HCT116 (cell line): ENCODE data around the gene CEP72. TPM values are rescaled to one million over a fixed set of nuclear protein-coding genes. Genes with fewer than 3 reads are reported as not detected.

ENCODE experiments used
- ATAC-seq: fragments of 200-7000 bp; cut with Tn5 transposase; 2 replicates; pipeline ENCODE4 v1.9.1; 2020; ENCODE audit warnings: mild to moderate bottlenecking, moderate library complexity
- BruUV-seq: library from RNA; stranded (reverse); fragments of 400-500 nt; replicated peaks from 2 replicates; lab custom pipeline; 2021; lab: Mats Ljungman, UMichigan
- CTCF ChIA-PET: fragments of 300-600 bp; sonication (Branson Sonifier 250); formaldehyde crosslinking; loops from one replicate; lab custom pipeline; 2021; ENCODE audit warnings: antibody characterized with exemption; lab: Charles Lee
- POLR2A ChIA-PET: fragments of 300-600, 350-600 bp; sonication (Branson Sonifier 250); formaldehyde crosslinking; loops from one replicate; lab custom pipeline; 2021; ENCODE audit warnings: antibody characterized with exemption; lab: Charles Lee
- RAD21 ChIA-PET, 2 experiments: fragments of 300-600 bp; sonication (Branson Sonifier 250); formaldehyde crosslinking; loops; one replicate each; lab custom pipeline; 2023; ENCODE audit warnings: low total read pairs in 2 of 2; ENCODE audit not compliant: uncharacterized antibody in 2 of 2, unreplicated experiment in 2 of 2, low non-redundant PET in 1 of 2; lab: Charles Lee
- DNase-seq: peaks from one replicate; pipeline ENCODE4 v3.0.0-alpha.2; 2010; ENCODE audit warnings: low read depth, low spot score
- H2AFZ ChIP-seq: fragments of 200-600 bp; shearing (Covaris generic), sonication (generic); 2 replicates; pipeline ENCODE4 v1.6.1; 2017; ENCODE audit warnings: low read depth, mixed run types, mixed read lengths, antibody characterized with exemption, low read length; ENCODE audit not compliant: poor library complexity, severe bottlenecking
- H3K27ac ChIP-seq: 2 replicates; pipeline ENCODE4 v1.5.1; 2012; ENCODE audit warnings: low read depth, low read length
- H3K27me3 ChIP-seq: fragments of 200-600 bp; sonication (generic); 2 replicates; pipeline ENCODE4 v1.6.1; 2016; ENCODE audit warnings: mixed run types, low read length, mixed read lengths; ENCODE audit not compliant: insufficient read depth
- H3K36me3 ChIP-seq, 2 experiments: fragments of 200-500 bp in 1 of 2; fragments of 200-600 bp in 1 of 2; sonication (Bioruptor generic) in 1 of 2; sonication (generic) in 1 of 2; 2 replicates each; pipeline versions ENCODE4 v1.5.1 to v1.6.1; 2014 to 2016; ENCODE audit warnings: low read length in 2 of 2, inconsistent platforms in 1 of 2, mixed read lengths in 1 of 2, mixed run types in 1 of 2; ENCODE audit not compliant: insufficient read depth in 2 of 2, control insufficient read depth in 1 of 2
- H3K4me1 ChIP-seq, 2 experiments: fragments of 200-600 bp in 1 of 2; sonication (generic) in 1 of 2; 2 replicates each; pipeline versions ENCODE4 v1.5.1 to v1.6.1; 2012 to 2017; ENCODE audit warnings: low read length in 2 of 2, inconsistent platforms in 1 of 2, mild to moderate bottlenecking in 1 of 2, mixed read lengths in 1 of 2, mixed run types in 1 of 2, moderate library complexity in 1 of 2; ENCODE audit not compliant: insufficient read depth in 2 of 2, control insufficient read depth in 1 of 2
- H3K4me2 ChIP-seq: fragments of 200-600 bp; sonication (generic); 2 replicates; pipeline ENCODE4 v1.6.1; 2017; ENCODE audit warnings: mixed run types, low read length, mixed read lengths
- H3K4me3 ChIP-seq, 2 experiments: fragments of 200-600 bp in 1 of 2; sonication (generic) in 1 of 2; replicated peaks in 1 of 2; 2 replicates each; pipeline ENCODE4 v1.5.1; 2011 to 2016; ENCODE audit warnings: low read length in 2 of 2, control low read depth in 1 of 2, low read depth in 1 of 2, mild to moderate bottlenecking in 1 of 2, mixed read lengths in 1 of 2, mixed run types in 1 of 2
- H3K79me2 ChIP-seq: fragments of 200-600 bp; sonication (generic); 2 replicates; pipeline ENCODE4 v1.6.1; 2017; ENCODE audit warnings: mild to moderate bottlenecking, mixed run types, low read length, moderate library complexity, mixed read lengths; ENCODE audit not compliant: insufficient read depth
- H3K9ac ChIP-seq: fragments of 200-600 bp; sonication (generic); 2 replicates; pipeline ENCODE4 v1.6.1; 2016; ENCODE audit warnings: low read length, mixed read lengths
- H3K9me2 ChIP-seq: fragments of 200-600 bp; sonication (generic), shearing (Covaris generic); 2 replicates; pipeline ENCODE4 v1.6.1; 2017; ENCODE audit warnings: mixed run types, mild to moderate bottlenecking, moderate library complexity; ENCODE audit not compliant: insufficient read depth
- H3K9me3 ChIP-seq, 2 experiments: fragments of 200-500 bp in 1 of 2; fragments of 200-600 bp in 1 of 2; sonication (Bioruptor generic) in 1 of 2; sonication (generic) in 1 of 2; 2 replicates each; pipeline ENCODE4 v1.6.1; 2014 to 2017; ENCODE audit warnings: low read length in 2 of 2, mixed read lengths in 2 of 2, inconsistent platforms in 1 of 2, low read depth in 1 of 2, mild to moderate bottlenecking in 1 of 2, mixed run types in 1 of 2, moderate library complexity in 1 of 2; ENCODE audit not compliant: control insufficient read depth in 1 of 2, insufficient read depth in 1 of 2
- H4K20me1 ChIP-seq: fragments of 200-600 bp; sonication (generic), shearing (Covaris generic); 2 replicates; pipeline ENCODE4 v1.6.1; 2017; ENCODE audit warnings: mixed run types, mild to moderate bottlenecking, moderate library complexity; ENCODE audit not compliant: insufficient read depth
- CBX3 ChIP-seq: IDR thresholded peaks from 2 replicates; pipeline ENCODE4 v1.6.1; 2012; ENCODE audit warnings: low read depth
- CEBPB ChIP-seq: IDR thresholded peaks from 2 replicates; pipeline ENCODE4 v1.6.1; 2012; ENCODE audit warnings: low read depth
- CTCF ChIP-seq, 3 experiments: fragments of 200-600 bp in 1 of 3; sonication (generic) in 1 of 3; IDR thresholded peaks in 2 of 3; conservative IDR thresholded peaks in 1 of 3; 2 replicates each; pipeline ENCODE4 v1.5.1; 2012 to 2017; ENCODE audit warnings: low read depth in 2 of 3, low read length in 2 of 3, antibody characterized with exemption in 1 of 3, borderline replicate concordance in 1 of 3, control low read depth in 1 of 3, mild to moderate bottlenecking in 1 of 3, mixed read lengths in 1 of 3, mixed run types in 1 of 3, moderate library complexity in 1 of 3; ENCODE audit not compliant: insufficient read depth in 1 of 3
- EGR1 ChIP-seq: IDR thresholded peaks from 2 replicates; pipeline ENCODE4 v1.6.1; 2012; ENCODE audit warnings: low read depth
- ELF1 ChIP-seq: IDR thresholded peaks from 2 replicates; pipeline ENCODE4 v1.6.1; 2012; ENCODE audit warnings: low read depth, borderline replicate concordance
- EZH2phosphoT487 ChIP-seq: fragments of 200-600 bp; IDR thresholded peaks from 2 replicates; pipeline ENCODE4 v1.6.1; 2018; ENCODE audit warnings: antibody characterized with exemption, borderline replicate concordance
- FOSL1 ChIP-seq: IDR thresholded peaks from 2 replicates; pipeline ENCODE4 v1.6.1; 2012; ENCODE audit warnings: low read depth
- JUND ChIP-seq: IDR thresholded peaks from 2 replicates; pipeline ENCODE4 v1.6.1; 2012
- MAX ChIP-seq: IDR thresholded peaks from 2 replicates; pipeline ENCODE4 v1.6.1; 2012
- POLR2A ChIP-seq: IDR thresholded peaks from 2 replicates; pipeline ENCODE4 v1.7.0; 2011; ENCODE audit warnings: borderline replicate concordance; ENCODE audit not compliant: insufficient read depth, insufficient read length; ENCODE audit errors: extremely low read depth
- POLR2AphosphoS5 ChIP-seq: IDR thresholded peaks from 2 replicates; pipeline ENCODE4 v1.6.1; 2011; ENCODE audit warnings: mild to moderate bottlenecking, low read depth, low read length, moderate library complexity
- RAD21 ChIP-seq: IDR thresholded peaks from 2 replicates; pipeline ENCODE4 v1.6.1; 2012; ENCODE audit warnings: low read depth, mild to moderate bottlenecking
- SIN3A ChIP-seq: IDR thresholded peaks from 2 replicates; pipeline ENCODE4 v1.6.1; 2012; ENCODE audit warnings: low read depth
- SRF ChIP-seq: IDR thresholded peaks from 2 replicates; pipeline ENCODE4 v1.6.1; 2012; ENCODE audit warnings: low read depth
- TCF7L2 ChIP-seq: IDR thresholded peaks from 2 replicates; pipeline ENCODE4 v1.7.0; 2011; ENCODE audit warnings: borderline replicate concordance, inconsistent platforms; ENCODE audit not compliant: insufficient read depth, insufficient read length; ENCODE audit errors: extremely low read depth
- YY1 ChIP-seq: IDR thresholded peaks from 2 replicates; pipeline ENCODE4 v1.6.1; 2011; ENCODE audit warnings: low read length, low read depth, moderate library complexity, mild to moderate bottlenecking; ENCODE audit not compliant: insufficient replicate concordance; ENCODE audit errors: extremely low read depth
- ZFX ChIP-seq: fragments of 450-650 bp; IDR thresholded peaks from 2 replicates; pipeline ENCODE4 v1.6.1; 2017
- ZNF274 ChIP-seq: fragments of 200-500 bp; sonication (Bioruptor generic); IDR thresholded peaks from 2 replicates; pipeline ENCODE4 v1.6.1; 2014; ENCODE audit warnings: mild to moderate bottlenecking, low read depth, low read length, inconsistent platforms
- intact Hi-C: fragments of 100-400 bp; cut with micrococcal nuclease; formaldehyde crosslinking; loops from 2 replicates; pipeline ENCODE4 v1.10.0; 2022
- total RNA-seq: library from RNA; stranded (reverse); gene quantifications from one replicate; pipeline ENCODE4 v1.2.1, GENCODE V29; 2021; ENCODE audit not compliant: unreplicated experiment
- TF ChIP-seq, protein P1 (sequence below): IDR thresholded peaks from 2 replicates; pipeline ENCODE4 v1.6.1; 2012

Gene CEP72
- total RNA-seq, 1 experiment from 2014 or later: 25.6 TPM

GRCh38 chr5:624118-624950, 12.2 kb downstream of the CEP72 start:
- Histone ChIP-seq H3K79me2 (peaks cover 31% of the 10 kb centered on the region), H3K27me3 (no peaks in the 10 kb centered on the region), H3K4me3 (no peak overlapping the region), H3K9me2 (no peaks in the 10 kb centered on the region), H4K20me1 (no peaks in the 10 kb centered on the region), H3K27ac (no peak overlapping the region), H3K9ac (no peak overlapping the region), H3K4me1 (no peaks in the 10 kb centered on the region), H3K36me3 (peaks cover 25 to 53% of the 10 kb centered on the region in 2 experiments; a peak in 3 of 4 replicates), H3K9me3 (no peaks in the 10 kb centered on the region), H3K4me2 (no peak overlapping the region), H2AFZ (no peak overlapping the region)
- intact Hi-C loops: no loop called here
- DNase-seq (no peak), ATAC-seq (no peak)
- BruUV-seq: no TSS peak
- RAD21 ChIA-PET: no interaction called here
- TF ChIP-seq CEBPB: no peak
- no peak for TF ChIP-seq FOSL1
- TF ChIP-seq POLR2AphosphoS5: no peak
- no peak for TF ChIP-seq POLR2A
- TF ChIP-seq MAX: no peak
- TF ChIP-seq ZNF274: no peak
- no peak for TF ChIP-seq JUND
- no peak for TF ChIP-seq TCF7L2
- TF ChIP-seq, protein P1, sequence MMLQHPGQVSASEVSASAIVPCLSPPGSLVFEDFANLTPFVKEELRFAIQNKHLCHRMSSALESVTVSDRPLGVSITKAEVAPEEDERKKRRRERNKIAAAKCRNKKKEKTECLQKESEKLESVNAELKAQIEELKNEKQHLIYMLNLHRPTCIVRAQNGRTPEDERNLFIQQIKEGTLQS: no peak
- POLR2A ChIA-PET: no interaction called here
- CTCF ChIA-PET: no interaction called here

DNA sequence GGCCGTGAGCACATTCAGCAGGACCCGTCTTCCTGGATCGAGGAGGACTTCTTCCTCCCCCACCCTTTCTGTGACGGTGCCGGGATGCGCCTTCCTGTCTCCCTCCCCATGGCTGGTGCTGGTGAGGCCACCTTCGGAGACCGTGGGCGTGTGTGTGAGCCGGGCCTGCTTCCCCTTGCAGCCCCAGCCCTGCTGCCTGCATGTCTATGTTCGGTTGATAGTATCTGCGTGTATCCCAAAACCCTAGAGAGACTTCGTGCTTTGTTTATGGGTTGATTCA, 12.8 kb downstream of the CEP72 start:
- DNase-seq (no peak), ATAC-seq (no peak)
- no peaks in the 10 kb centered on the region for H4K20me1 ChIP-seq
- POLR2A ChIA-PET: no interaction called here
- H3K9ac ChIP-seq: no peak overlapping the region
- H3K79me2 ChIP-seq: peaks cover 31% of the 10 kb centered on the region
- no peaks in the 10 kb centered on the region for H3K4me1 ChIP-seq
- H3K36me3 ChIP-seq: peaks cover 19 to 49% of the 10 kb centered on the region in 2 experiments; a peak in 3 of 4 replicates
- no peak overlapping the region for H3K4me2 ChIP-seq
- H3K9me2 ChIP-seq: no peaks in the 10 kb centered on the region
- RAD21 ChIA-PET: no interaction called here
- CTCF ChIA-PET: no interaction called here
- H2AFZ ChIP-seq: no peak overlapping the region
- TF ChIP-seq TCF7L2: no peak
- TF ChIP-seq ZFX: no peak
- TF ChIP-seq EZH2phosphoT487: no peak
- TF ChIP-seq CTCF (IDR thresholded peaks at IDR 0.05 in 2 of 3, conservative IDR thresholded peaks at IDR 0.05 in 1 of 3; ENCODE audit: borderline replicate concordance in 1 of 3, insufficient read depth in 1 of 3, low read depth in 2 of 3, low read length in 2 of 3): no peak
- no peak for TF ChIP-seq RAD21
- no peak for TF ChIP-seq SRF
- TF ChIP-seq EGR1: no peak
- TF ChIP-seq CBX3: no peak
- TF ChIP-seq, protein P1: no peak
- TF ChIP-seq SIN3A: no peak
- no peak for TF ChIP-seq CEBPB
- TF ChIP-seq ELF1: no peak
- no peak for TF ChIP-seq POLR2A
- no peak for TF ChIP-seq YY1
- TF ChIP-seq JUND: no peak
- no peak overlapping the region for H3K27ac ChIP-seq
- H3K9me3 ChIP-seq: no peaks in the 10 kb centered on the region
- intact Hi-C loops: no loop called here
- H3K27me3 ChIP-seq: no peaks in the 10 kb centered on the region
- no peak overlapping the region for H3K4me3 ChIP-seq
- BruUV-seq: no TSS peak
